Body of pancreas (tissue), 4 donors: ENCODE results near the gene OSBPL1A. TPM values are rescaled to one million over a fixed set of nuclear protein-coding genes. Genes with fewer than 3 reads are reported as not detected.

Source experiments
- ATAC-seq: fragments of 150-250 bp; one replicate; pipeline ENCODE4 v1.9.1; 2016
- DNase-seq, 4 donors: peaks; one replicate each; pipeline ENCODE4 v3.0.0-alpha.2; 2019
- H3K27ac ChIP-seq, 4 donors: fragments of 200-600 bp; sonication (generic); 1 replicate in 3 of 4; 2 replicates in 1 of 4; pipeline versions ENCODE4 v1.5.1 to v1.6.1; 2016 to 2019; ENCODE audit warnings: mild to moderate bottlenecking in 1 of 4, mixed read lengths in 1 of 4, moderate library complexity in 1 of 4
- H3K27me3 ChIP-seq, 2 donors: fragments of 200-600 bp; sonication (generic); one replicate each; pipeline ENCODE4 v1.6.0; 2016; ENCODE audit warnings: mild to moderate bottlenecking in 1 of 2
- H3K36me3 ChIP-seq, 2 donors: fragments of 200-600 bp; sonication (generic); replicated peaks in 1 of 2; 2 replicates each; pipeline ENCODE4 v1.5.1; 2016; ENCODE audit warnings: low read depth in 2 of 2; ENCODE audit not compliant: insufficient read depth in 1 of 2
- H3K4me1 ChIP-seq: fragments of 200-600 bp; sonication (generic); one replicate; pipeline ENCODE4 v1.6.0; 2016
- H3K4me3 ChIP-seq, 2 donors: fragments of 200-600 bp; sonication (generic); 1 replicate in 1 of 2; 2 replicates in 1 of 2; pipeline ENCODE4 v1.5.1; 2016 to 2019
- H3K9me3 ChIP-seq, 3 donors: fragments of 200-600 bp; sonication (generic); 1 replicate in 2 of 3; 2 replicates in 1 of 3; pipeline ENCODE4 v1.5.1; 2016
- POLR2A ChIP-seq, 3 donors: fragments of 450-650 bp; IDR thresholded peaks; one replicate each; pipeline ENCODE4 v1.6.1; 2016; ENCODE audit warnings: antibody characterized with exemption in 3 of 3, mild to moderate bottlenecking in 2 of 3
- WGBS, 2 donors: methylation state at CpG; one replicate each; pipeline ENCODE4 v1.1.5; 2017; 5-methylcytosine and 5-hydroxymethylcytosine counted together
- intact Hi-C: fragments of 100-400 bp; cut with DNase I; formaldehyde crosslinking; loops from one replicate; pipeline ENCODE4 v1.15.1; 2023
- total RNA-seq, 2 donors: library from RNA; depleted of rRNA; stranded (reverse); fragments of >200 nt; gene quantifications; one replicate each; pipeline ENCODE4 v1.1.0, GENCODE V29; 2016
- TF ChIP-seq, protein P1 (sequence below), 7 experiments: fragments of 450-650 bp in 4 of 7; fragments of 200-600 bp in 3 of 7; sonication (generic) in 3 of 7; IDR thresholded peaks; one replicate each; pipeline ENCODE4 v1.5.1; 2016 to 2019; ENCODE audit warnings: antibody characterized with exemption in 7 of 7

Gene OSBPL1A
- total RNA-seq, 2 donors from 2014 or later: 20.5 to 78.4 TPM

DNA sequence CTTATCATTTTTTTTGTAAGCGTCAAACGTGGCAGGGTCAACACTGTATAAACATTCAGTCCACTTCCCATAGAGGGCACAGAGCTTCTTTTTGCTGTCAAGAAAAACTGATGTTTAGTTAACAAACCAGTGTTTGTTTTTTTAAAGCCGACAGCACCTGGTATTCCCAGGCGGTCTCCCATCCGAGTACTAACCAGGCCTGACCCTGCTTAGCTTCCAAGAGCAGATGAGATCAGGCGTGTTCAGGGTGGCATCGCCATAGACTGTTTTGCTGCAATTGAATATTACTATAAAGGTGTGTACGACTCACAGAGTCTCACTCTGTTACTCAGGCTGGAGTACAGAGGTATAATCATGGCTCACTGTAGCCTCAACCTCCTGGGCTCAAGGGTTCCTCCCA, 227.3 kb downstream of the OSBPL1A start:
- H3K4me1 ChIP-seq: no peaks in the 10 kb centered on the region
- H3K9me3 ChIP-seq: no peaks in the 10 kb centered on the region
- 56 to 60% methylated on average over 8 of the region's 8 CpGs for WGBS, 2 donors
- H3K27ac ChIP-seq: no peak overlapping the region
- H3K36me3 ChIP-seq: peaks cover 0 to 7% of the 10 kb centered on the region in 2 donors
- TF ChIP-seq, protein P1, sequence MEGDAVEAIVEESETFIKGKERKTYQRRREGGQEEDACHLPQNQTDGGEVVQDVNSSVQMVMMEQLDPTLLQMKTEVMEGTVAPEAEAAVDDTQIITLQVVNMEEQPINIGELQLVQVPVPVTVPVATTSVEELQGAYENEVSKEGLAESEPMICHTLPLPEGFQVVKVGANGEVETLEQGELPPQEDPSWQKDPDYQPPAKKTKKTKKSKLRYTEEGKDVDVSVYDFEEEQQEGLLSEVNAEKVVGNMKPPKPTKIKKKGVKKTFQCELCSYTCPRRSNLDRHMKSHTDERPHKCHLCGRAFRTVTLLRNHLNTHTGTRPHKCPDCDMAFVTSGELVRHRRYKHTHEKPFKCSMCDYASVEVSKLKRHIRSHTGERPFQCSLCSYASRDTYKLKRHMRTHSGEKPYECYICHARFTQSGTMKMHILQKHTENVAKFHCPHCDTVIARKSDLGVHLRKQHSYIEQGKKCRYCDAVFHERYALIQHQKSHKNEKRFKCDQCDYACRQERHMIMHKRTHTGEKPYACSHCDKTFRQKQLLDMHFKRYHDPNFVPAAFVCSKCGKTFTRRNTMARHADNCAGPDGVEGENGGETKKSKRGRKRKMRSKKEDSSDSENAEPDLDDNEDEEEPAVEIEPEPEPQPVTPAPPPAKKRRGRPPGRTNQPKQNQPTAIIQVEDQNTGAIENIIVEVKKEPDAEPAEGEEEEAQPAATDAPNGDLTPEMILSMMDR (IDR thresholded peaks at IDR 0.05): no peak
- TF ChIP-seq POLR2A (IDR thresholded peaks at IDR 0.05): no peak
- no peak overlapping the region for H3K4me3 ChIP-seq
- ATAC-seq (no peak), DNase-seq (peak in 1 of 4 donors; percentile 9)
- no peaks in the 10 kb centered on the region for H3K27me3 ChIP-seq
- intact Hi-C loops: no loop called here

GRCh38 chr18:24168496-24168895, 229.1 kb downstream of the OSBPL1A start:
- ATAC-seq (no peak), DNase-seq (no peak)
- Histone ChIP-seq H3K27me3 (no peaks in the 10 kb centered on the region), H3K36me3 (peaks cover 0 to 9% of the 10 kb centered on the region in 2 donors), H3K27ac (no peak overlapping the region), H3K4me1 (no peaks in the 10 kb centered on the region), H3K4me3 (no peak overlapping the region), H3K9me3 (no peaks in the 10 kb centered on the region)
- intact Hi-C loops: no loop called here
- TF ChIP-seq, protein P1 (IDR thresholded peaks at IDR 0.05): no peak
- TF ChIP-seq POLR2A (IDR thresholded peaks at IDR 0.05): no peak
- WGBS, 2 donors: 92 to 93% methylated on average over 7 of the region's 7 CpGs

DNA sequence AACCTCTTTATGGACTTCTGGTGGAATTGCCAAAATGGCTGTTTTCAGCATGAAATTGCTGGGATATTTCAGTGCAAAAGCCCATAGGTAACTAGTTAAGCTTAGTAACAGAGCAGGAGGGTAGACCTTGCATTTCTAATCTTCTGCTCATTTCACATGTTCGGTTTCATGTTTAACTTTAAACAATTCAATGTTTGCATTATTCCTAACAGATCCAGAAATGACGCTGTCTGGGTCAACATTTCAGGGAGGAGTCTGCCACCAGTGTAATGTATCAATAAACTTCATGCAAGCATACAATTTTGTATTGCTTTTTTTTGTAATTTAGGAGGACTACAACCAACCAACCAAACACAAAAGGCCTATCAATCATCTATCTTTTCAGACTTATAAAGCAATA, 236.3 kb downstream of the OSBPL1A start:
- peaks cover 0 to 3% of the 10 kb centered on the region in 2 donors for H3K36me3 ChIP-seq
- H3K9me3 ChIP-seq: no peaks in the 10 kb centered on the region
- peaks cover 13% of the 10 kb centered on the region for H3K4me1 ChIP-seq
- intact Hi-C loops: no loop called here
- H3K27me3 ChIP-seq: no peaks in the 10 kb centered on the region
- no peak overlapping the region for H3K4me3 ChIP-seq
- ATAC-seq (no peak), DNase-seq (no peak)
- TF ChIP-seq, protein P1 (IDR thresholded peaks at IDR 0.05): no peak
- no peak for TF ChIP-seq POLR2A (IDR thresholded peaks at IDR 0.05)
- WGBS, 2 donors: 36 to 38% methylated on average over 2 of the region's 2 CpGs
- no peak overlapping the region for H3K27ac ChIP-seq

DNA sequence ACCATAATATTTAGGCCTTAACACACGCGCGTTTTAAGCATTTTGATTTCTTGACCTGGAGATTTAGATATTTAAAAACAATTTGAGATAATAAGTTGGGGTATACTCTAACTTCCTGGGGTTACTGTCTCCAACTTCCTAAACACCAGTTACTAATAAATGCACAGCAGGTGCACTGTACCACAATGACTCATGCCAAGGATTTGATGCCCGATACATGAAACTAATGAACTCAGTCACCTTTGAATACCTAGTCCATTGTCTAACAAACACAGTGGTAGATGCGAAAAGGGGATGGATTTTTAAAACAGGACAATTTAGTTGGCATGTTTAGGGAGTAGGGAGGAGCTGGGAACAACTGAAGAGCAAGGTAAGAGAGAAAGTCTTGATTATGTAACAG, 237.5 kb downstream of the OSBPL1A start:
- 91 to 92% methylated on average over 5 of the region's 5 CpGs for WGBS, 2 donors
- intact Hi-C loops: no loop called here
- H3K27ac ChIP-seq: no peak overlapping the region
- no peak for DNase-seq
- no peak for TF ChIP-seq POLR2A (IDR thresholded peaks at IDR 0.05)
- TF ChIP-seq, protein P1 (IDR thresholded peaks at IDR 0.05): no peak
- H3K4me3 ChIP-seq: no peak overlapping the region
- peaks cover 0 to 3% of the 10 kb centered on the region in 2 donors for H3K36me3 ChIP-seq
- H3K4me1 ChIP-seq: peaks cover 13% of the 10 kb centered on the region
- no peaks in the 10 kb centered on the region for H3K27me3 ChIP-seq
- no peak for ATAC-seq
- no peaks in the 10 kb centered on the region for H3K9me3 ChIP-seq

- no peaks in the 10 kb centered on the region for H3K36me3 ChIP-seq
- no peaks in the 10 kb centered on the region for H3K27me3 ChIP-seq
- intact Hi-C loops: no loop called here
- no peak overlapping the region for H3K27ac ChIP-seq
- ATAC-seq (no peak), DNase-seq (no peak)
- H3K4me1 ChIP-seq: peaks cover 13% of the 10 kb centered on the region
- TF ChIP-seq, protein P1 (IDR thresholded peaks at IDR 0.05): no peak
- no peak for TF ChIP-seq POLR2A (IDR thresholded peaks at IDR 0.05)
- no peaks in the 10 kb centered on the region for H3K9me3 ChIP-seq
- no peak overlapping the region for H3K4me3 ChIP-seq
- WGBS, 2 donors: 94 to 95% methylated on average over 3 of the region's 3 CpGs
Observed at GRCh38 chr18:24157855-24158254, 239.8 kb downstream of the OSBPL1A start.
